Measurements from ENCODE around the gene EHD1. TPM values are rescaled to one million over a fixed set of nuclear protein-coding genes. Genes with fewer than 3 reads are reported as not detected.
A peak's percentile ranks its signal among the peaks of the same experiment; 100 is the strongest.

EHD1 gene
- total and polyA plus RNA-seq, 2 of the 4 experiments (the other 2 are of a cell fraction), result 107 to 209 TPM

DNA sequence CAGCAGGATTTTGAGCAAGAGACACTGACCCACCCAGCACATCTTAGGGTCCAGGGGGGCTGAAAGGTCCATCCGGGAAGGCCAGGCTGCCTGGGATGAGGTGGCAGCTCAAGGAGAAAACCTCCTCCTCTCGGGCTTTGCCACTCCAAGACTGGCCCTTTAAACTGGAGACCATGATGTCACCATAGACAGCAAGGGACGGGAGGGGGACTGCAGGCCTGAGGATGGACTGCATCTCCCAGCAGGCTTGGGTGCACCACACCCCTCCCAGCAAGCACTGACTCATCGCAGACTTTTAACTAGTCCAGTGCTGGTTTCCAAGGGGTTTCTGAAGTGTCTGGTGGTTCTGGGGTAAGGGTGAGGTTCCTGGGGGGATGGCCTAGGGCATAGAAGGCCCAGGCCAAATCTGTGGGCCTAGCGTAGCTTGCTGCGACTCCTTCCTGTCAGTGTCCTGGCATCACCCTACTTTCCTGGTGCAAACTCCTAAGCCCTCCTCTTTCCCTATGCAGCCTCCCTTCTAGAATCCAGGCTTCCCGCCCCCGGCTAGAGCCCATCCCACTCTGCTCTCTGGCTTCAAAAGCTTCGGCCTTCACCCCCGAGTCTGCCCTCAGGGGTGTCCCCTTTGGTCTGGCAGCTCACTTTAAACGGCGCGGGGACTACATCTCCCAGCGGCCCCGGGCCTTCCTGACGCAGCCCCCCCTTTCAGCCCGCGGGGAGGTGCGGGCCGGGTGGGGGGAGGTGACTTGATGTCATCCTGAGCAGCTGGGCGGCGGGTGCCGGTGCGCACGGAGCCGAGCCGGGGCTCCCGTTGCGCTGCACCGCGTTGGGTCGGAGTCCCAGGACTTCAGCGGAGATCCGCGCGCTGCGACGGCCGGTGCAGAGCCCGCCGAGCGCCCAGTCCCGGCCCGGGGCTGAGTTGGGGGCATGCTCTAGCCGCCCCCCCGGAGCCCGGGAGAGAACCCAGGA is 45.8 kb upstream of the EHD1 start, which contains the start of gene PPP2R5B:
Gene PPP2R5B (plus strand): TSS at position 746 of the 966 bp plus-strand sequence. CDS start 1,046 bp downstream, outside the sequence.
- H4K8ac ChIP-seq (ENCODE audit: low read depth in 2 of 2, low read length in 2 of 2), result peak within 1 kb of the TSS; percentile 47 to 99
- H4K91ac ChIP-seq (ENCODE audit: insufficient read depth, low read depth, low read length), result peak within 1 kb of the TSS; percentile 93
- peak within 1 kb of the TSS; percentile 83 for H3K4me3 ChIP-seq (ENCODE audit: insufficient read depth, low read depth, low read length)
- ChIA-PET CTCF (interaction anchor here (0.5 to 1.5 kb wide), 2 partner anchors 46 to 73 kb away, joined by 3 to 4 read pairs; partner anchors contain the start of gene BATF2), POLR2A (ENCODE audit: unreplicated experiment) (no interaction called here)
- peaks cover 17% of the 10 kb centered on the region for H3K36me3 ChIP-seq (ENCODE audit: control insufficient read depth, insufficient read depth, low read length)
- peak within 1 kb of the TSS; percentile 96 for H2AK9ac ChIP-seq (replicated peaks; ENCODE audit: low read depth, low read length, poor library complexity)
- H2BK20ac ChIP-seq (ENCODE audit: low read depth, low read length), result peak within 1 kb of the TSS; percentile 95
- peak within 1 kb of the TSS; percentile 95 for H2BK120ac ChIP-seq (ENCODE audit: low read depth, low read length)
- H3K4ac ChIP-seq (ENCODE audit: low read depth, low read length), result peak within 1 kb of the TSS; percentile 96
- peak within 1 kb of the TSS; percentile 93; the same call in 2 of the 3 replicates for H2BK15ac ChIP-seq (ENCODE audit: low read depth, low read length)
- H2AK5ac ChIP-seq (ENCODE audit: low read depth, low read length), result peak within 1 kb of the TSS; percentile 93
- peak within 1 kb of the TSS; percentile 81 for H3K9ac ChIP-seq (ENCODE audit: low read depth, low read length)
- ATAC-seq (ENCODE audit: low read depth) (peak; percentile 97), DNase-seq (peak; percentile 94)
- intact Hi-C loops (cut with micrococcal nuclease), result loop anchor here (1.0 to 2.0 kb wide), 2 partner anchors 77 to 83 kb away; no protein-coding TSS in a partner anchor
- no peaks in the 10 kb centered on the region for H3K27me3 ChIP-seq (ENCODE audit: control insufficient read depth, insufficient read depth, low read length)
- H4K20me1 ChIP-seq (ENCODE audit: insufficient read depth, low read length), result peaks cover 2% of the 10 kb centered on the region
- H3K14ac ChIP-seq (replicated peaks; ENCODE audit: low read depth, low read length), result peak within 1 kb of the TSS; percentile 99
- in situ Hi-C loops (cut with MboI; ENCODE audit: low sequenced_read_pairs), result loop anchor here (5.0 kb wide), 1 partner anchor 83 kb away; no protein-coding TSS in a partner anchor
- peak within 1 kb of the TSS; percentile 92 for H3K56ac ChIP-seq (ENCODE audit: extremely low read depth, insufficient read depth, low read length)
- H3K4me2 ChIP-seq (ENCODE audit: low read depth, low read length), result peak within 1 kb of the TSS; percentile 96
- H3K27ac ChIP-seq (ENCODE audit: insufficient read depth, low read length), result peak within 1 kb of the TSS; percentile 83
- dilution Hi-C loops (cut with HindIII; ENCODE audit: low sequenced_read_pairs, unreplicated experiment), result no loop called here
- peak within 1 kb of the TSS; percentile 97 for H4K5ac ChIP-seq (ENCODE audit: low read depth, low read length)
- no TSS peak for BruUV-seq (replicated peaks)
- no peaks in the 10 kb centered on the region for H3K9me3 ChIP-seq (ENCODE audit: control insufficient read depth, insufficient read depth, low read length)
- peaks cover 7% of the 10 kb centered on the region for H3K4me1 ChIP-seq (ENCODE audit: control insufficient read depth, insufficient read depth, low read length)
- 0% methylated on average over 32 of the region's 47 CpGs; no CpG with 5 or more reads in 1 of the 2 experiments for WGBS, 2 experiments (ENCODE audit: extremely low coverage in 2 of 2, insufficient read length in 1 of 2)
- H3K9me1 ChIP-seq (ENCODE audit: insufficient read depth, low read length), result 0 out of 2 replicates have a peak, but pooled peaks cover 6% of the 10 kb centered on the region
- H2AFZ ChIP-seq (replicated peaks; ENCODE audit: low read length, poor library complexity), result peak within 1 kb of the TSS; percentile 100
- peak within 1 kb of the TSS; percentile 61 for H3K18ac ChIP-seq (ENCODE audit: low read depth, low read length)
- peak within 1 kb of the TSS; percentile 98 for H3K23ac ChIP-seq (ENCODE audit: low read depth, low read length)
- H3K79me1 ChIP-seq (ENCODE audit: low read depth in 1 of 2, low read length in 2 of 2), result peaks cover 5 to 30% of the 10 kb centered on the region in 2 experiments; a peak in 3 of 4 replicates
- peak within 1 kb of the TSS; percentile 90 for H2BK5ac ChIP-seq (ENCODE audit: low read depth, low read length, poor library complexity, severe bottlenecking)
- peak; percentile 16 for TF ChIP-seq RCOR1 (IDR thresholded peaks at IDR 0.05; ENCODE audit: insufficient replicate concordance, low read length)
- TF ChIP-seq SMC3 (IDR thresholded peaks at IDR 0.05; ENCODE audit: low read depth, low read length), result no peak
- peak; percentile 70 for TF ChIP-seq POLR2A (IDR thresholded peaks at IDR 0.05; ENCODE audit: low read depth, low read length)
- TF ChIP-seq NFE2L2 (IDR thresholded peaks at IDR 0.05; ENCODE audit: low read depth, low read length), result no peak
- no peak for TF ChIP-seq RFX5 (IDR thresholded peaks at IDR 0.05; ENCODE audit: low read depth, low read length)
- TF ChIP-seq, protein P1, sequence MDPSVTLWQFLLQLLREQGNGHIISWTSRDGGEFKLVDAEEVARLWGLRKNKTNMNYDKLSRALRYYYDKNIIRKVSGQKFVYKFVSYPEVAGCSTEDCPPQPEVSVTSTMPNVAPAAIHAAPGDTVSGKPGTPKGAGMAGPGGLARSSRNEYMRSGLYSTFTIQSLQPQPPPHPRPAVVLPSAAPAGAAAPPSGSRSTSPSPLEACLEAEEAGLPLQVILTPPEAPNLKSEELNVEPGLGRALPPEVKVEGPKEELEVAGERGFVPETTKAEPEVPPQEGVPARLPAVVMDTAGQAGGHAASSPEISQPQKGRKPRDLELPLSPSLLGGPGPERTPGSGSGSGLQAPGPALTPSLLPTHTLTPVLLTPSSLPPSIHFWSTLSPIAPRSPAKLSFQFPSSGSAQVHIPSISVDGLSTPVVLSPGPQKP (IDR thresholded peaks at IDR 0.05; ENCODE audit: borderline replicate concordance, low read depth, low read length), result no peak
- peak; percentile 87 for TF ChIP-seq FOS (IDR thresholded peaks at IDR 0.05; ENCODE audit: low read depth, low read length)
- no peak for TF ChIP-seq MAFK (IDR thresholded peaks at IDR 0.05; ENCODE audit: low read depth, low read length)
- peak; percentile 61; the same call in 1 of the 2 replicates for TF ChIP-seq BHLHE40 (IDR thresholded peaks at IDR 0.05; ENCODE audit: low read depth, low read length)
- TF ChIP-seq CEBPB (IDR thresholded peaks at IDR 0.05; ENCODE audit: low read depth, low read length), result peak; percentile 63
- peak; percentile 97 for TF ChIP-seq MAZ (IDR thresholded peaks at IDR 0.05; ENCODE audit: borderline replicate concordance, low read depth, low read length)
- TF ChIP-seq CHD1 (IDR thresholded peaks at IDR 0.05; ENCODE audit: low read depth, low read length), result no peak
- TF ChIP-seq, protein P2, sequence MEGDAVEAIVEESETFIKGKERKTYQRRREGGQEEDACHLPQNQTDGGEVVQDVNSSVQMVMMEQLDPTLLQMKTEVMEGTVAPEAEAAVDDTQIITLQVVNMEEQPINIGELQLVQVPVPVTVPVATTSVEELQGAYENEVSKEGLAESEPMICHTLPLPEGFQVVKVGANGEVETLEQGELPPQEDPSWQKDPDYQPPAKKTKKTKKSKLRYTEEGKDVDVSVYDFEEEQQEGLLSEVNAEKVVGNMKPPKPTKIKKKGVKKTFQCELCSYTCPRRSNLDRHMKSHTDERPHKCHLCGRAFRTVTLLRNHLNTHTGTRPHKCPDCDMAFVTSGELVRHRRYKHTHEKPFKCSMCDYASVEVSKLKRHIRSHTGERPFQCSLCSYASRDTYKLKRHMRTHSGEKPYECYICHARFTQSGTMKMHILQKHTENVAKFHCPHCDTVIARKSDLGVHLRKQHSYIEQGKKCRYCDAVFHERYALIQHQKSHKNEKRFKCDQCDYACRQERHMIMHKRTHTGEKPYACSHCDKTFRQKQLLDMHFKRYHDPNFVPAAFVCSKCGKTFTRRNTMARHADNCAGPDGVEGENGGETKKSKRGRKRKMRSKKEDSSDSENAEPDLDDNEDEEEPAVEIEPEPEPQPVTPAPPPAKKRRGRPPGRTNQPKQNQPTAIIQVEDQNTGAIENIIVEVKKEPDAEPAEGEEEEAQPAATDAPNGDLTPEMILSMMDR (conservative IDR thresholded peaks at IDR 0.05; ENCODE audit: low read depth, low read length), result no peak

Measured in IMR-90 (cell line).